ENCODE data around the gene FARS2. TPM values are rescaled to one million over a fixed set of nuclear protein-coding genes. Genes with fewer than 3 reads are reported as not detected.

FARS2 gene
- polyA plus RNA-seq, 1 donor (not counting 4 experiments of a cell fraction or from before 2014, with no cell fraction given) = 21.3 TPM

- Histone ChIP-seq H4K20me1 (ENCODE audit: control insufficient read depth, extremely low read depth, insufficient read depth, low read length) (no peaks in the 10 kb centered on the region), H3K27me3 (ENCODE audit: control insufficient read depth, extremely low read depth, insufficient read depth, low read length) (no peaks in the 10 kb centered on the region)
These were observed 294.7 kb downstream of the FARS2 start for GRCh38 chr6:5556011-5556410.

GRCh38 chr6:5557506-5557905, 296.2 kb downstream of the FARS2 start:
- Histone ChIP-seq H2AFZ (ENCODE audit: control insufficient read depth, low read length) (no peak overlapping the region), H3K36me3 (ENCODE audit: control insufficient read depth in 2 of 2, extremely low read depth in 1 of 2, insufficient read depth in 2 of 2, low read length in 2 of 2) (no peaks in the 10 kb centered on the region), H3K27me3 (ENCODE audit: control insufficient read depth, extremely low read depth, insufficient read depth, low read length) (no peaks in the 10 kb centered on the region), H3K4me3 (ENCODE audit: control insufficient read depth in 2 of 3, extremely low read depth in 1 of 3, insufficient read depth in 2 of 3, low read depth in 1 of 3, low read length in 3 of 3) (no peak overlapping the region), H3K9me3 (ENCODE audit: control insufficient read depth, low read depth, low read length) (no peaks in the 10 kb centered on the region), H3K9ac (ENCODE audit: control insufficient read depth, extremely low read depth, insufficient read depth, low read length) (no peak overlapping the region), H3K4me2 (ENCODE audit: control insufficient read depth, extremely low read depth, insufficient read depth, low read depth, low read length) (no peak overlapping the region), H4K20me1 (ENCODE audit: control insufficient read depth, extremely low read depth, insufficient read depth, low read length) (no peaks in the 10 kb centered on the region), H3K79me2 (ENCODE audit: control insufficient read depth, insufficient read depth, low read length) (no peaks in the 10 kb centered on the region), H3K9me1 (ENCODE audit: control insufficient read depth, extremely low read depth, insufficient read depth, low read length) (no peaks in the 10 kb centered on the region), H3K27ac (ENCODE audit: control insufficient read depth, insufficient read depth, low read length) (no peak overlapping the region), H3K4me1 (ENCODE audit: control insufficient read depth, extremely low read depth, insufficient read depth, low read length) (no peaks in the 10 kb centered on the region)
- TF ChIP-seq CTCF (optimal IDR thresholded peaks at IDR 0.05 in 1 of 3, IDR thresholded peaks at IDR 0.05 in 1 of 3, conservative IDR thresholded peaks at IDR 0.05 in 1 of 3; ENCODE audit: extremely low read depth in 1 of 3, insufficient read depth in 2 of 3, low read length in 3 of 3) (no peak), EZH2 (IDR thresholded peaks at IDR 0.05; ENCODE audit: low read length) (no peak)
- dilution Hi-C loops (cut with MboI; ENCODE audit: extremely low pct_ligation_motif_present, low sequenced_read_pairs) = no loop called here
- no peak for FAIRE-seq
- no peak for DNase-seq (ENCODE audit: low read depth, low spot score)

More at GRCh38 chr6:5556011-5556410, 294.7 kb downstream of the FARS2 start:
- Histone ChIP-seq H3K9me3 (ENCODE audit: control insufficient read depth, low read depth, low read length) (no peaks in the 10 kb centered on the region), H3K9ac (ENCODE audit: control insufficient read depth, extremely low read depth, insufficient read depth, low read length) (no peak overlapping the region), H3K36me3 (ENCODE audit: control insufficient read depth in 2 of 2, extremely low read depth in 1 of 2, insufficient read depth in 2 of 2, low read length in 2 of 2) (no peaks in the 10 kb centered on the region), H3K4me1 (ENCODE audit: control insufficient read depth, extremely low read depth, insufficient read depth, low read length) (no peaks in the 10 kb centered on the region), H3K4me3 (ENCODE audit: control insufficient read depth in 2 of 3, extremely low read depth in 1 of 3, insufficient read depth in 2 of 3, low read depth in 1 of 3, low read length in 3 of 3) (no peak overlapping the region), H3K79me2 (ENCODE audit: control insufficient read depth, insufficient read depth, low read length) (no peaks in the 10 kb centered on the region), H3K4me2 (ENCODE audit: control insufficient read depth, extremely low read depth, insufficient read depth, low read depth, low read length) (no peak overlapping the region), H2AFZ (ENCODE audit: control insufficient read depth, low read length) (no peak overlapping the region), H3K27ac (ENCODE audit: control insufficient read depth, insufficient read depth, low read length) (no peak overlapping the region), H3K9me1 (ENCODE audit: control insufficient read depth, extremely low read depth, insufficient read depth, low read length) (no peaks in the 10 kb centered on the region)
- FAIRE-seq (no peak), DNase-seq (ENCODE audit: low read depth, low spot score) (no peak)
- TF ChIP-seq EZH2 (IDR thresholded peaks at IDR 0.05; ENCODE audit: low read length) (no peak), CTCF (optimal IDR thresholded peaks at IDR 0.05 in 1 of 3, IDR thresholded peaks at IDR 0.05 in 1 of 3, conservative IDR thresholded peaks at IDR 0.05 in 1 of 3; ENCODE audit: extremely low read depth in 1 of 3, insufficient read depth in 2 of 3, low read length in 3 of 3) (no peak)
- dilution Hi-C loops (cut with MboI; ENCODE audit: extremely low pct_ligation_motif_present, low sequenced_read_pairs) = no loop called here
